Prostate gland (tissue), 2 donors: ENCODE data around the gene PCDHGA6.
A peak's percentile ranks its signal among the peaks of the same experiment; 100 is the strongest.

Source experiments
- CTCF ChIP-seq, 4 experiments: fragments of 200-600 bp in 2 of 4; fragments of 450-650 bp in 2 of 4; sonication (generic) in 2 of 4; IDR thresholded peaks; 1 replicate in 3 of 4; 2 replicates in 1 of 4; pipeline ENCODE4 v1.5.1; 2016 to 2019; ENCODE audit warnings: antibody characterized with exemption in 4 of 4, mild to moderate bottlenecking in 2 of 4, moderate library complexity in 2 of 4
- POLR2A ChIP-seq: fragments of 450-650 bp; IDR thresholded peaks from one replicate; pipeline ENCODE4 v1.6.1; 2016; ENCODE audit warnings: antibody characterized with exemption, mild to moderate bottlenecking

DNA sequence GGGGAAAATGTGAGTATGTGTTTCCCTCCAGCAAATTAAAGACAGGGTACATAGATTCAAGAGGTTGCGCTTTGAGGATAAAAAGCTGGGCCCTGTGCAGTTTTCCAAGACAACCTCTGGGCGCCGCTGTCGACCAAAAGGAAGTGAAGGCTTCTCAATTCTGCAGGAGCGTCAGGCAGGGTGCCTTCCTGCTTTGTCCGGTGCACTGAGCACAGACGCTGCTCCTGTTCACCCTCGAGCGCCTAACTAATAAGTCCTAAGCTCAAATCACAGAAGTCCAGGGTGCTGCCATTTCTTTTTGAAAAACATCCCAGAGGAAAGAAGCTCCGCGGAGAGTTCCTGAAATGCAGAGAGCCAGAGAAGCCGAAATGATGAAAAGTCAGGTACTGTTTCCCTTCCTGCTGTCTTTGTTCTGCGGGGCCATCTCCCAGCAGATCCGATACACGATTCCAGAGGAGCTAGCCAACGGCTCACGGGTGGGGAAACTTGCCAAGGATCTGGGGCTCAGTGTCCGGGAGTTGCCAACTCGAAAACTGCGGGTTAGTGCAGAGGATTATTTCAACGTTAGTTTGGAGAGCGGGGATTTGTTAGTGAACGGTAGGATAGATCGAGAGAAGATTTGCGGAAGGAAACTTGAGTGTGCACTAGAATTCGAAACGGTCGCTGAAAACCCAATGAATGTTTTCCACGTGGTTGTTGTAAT lies 23.6 kb upstream of the PCDHGA6 start, which contains the start of gene PCDHGB1:
- no peak for TF ChIP-seq POLR2A
- TF ChIP-seq CTCF (IDR thresholded peaks at IDR 0.05): peak in 2 of 4 experiments; percentile 16 to 29
